WI38 (cell line): ENCODE results near the gene NUP58.

ENCODE experiments used
- H3K4me3 ChIP-seq: 2 replicates; pipeline ENCODE4 v1.5.1; 2011; ENCODE audit warnings: low read depth, mild to moderate bottlenecking, control low read depth, low read length
- TF ChIP-seq, protein P1 (sequence below): IDR thresholded peaks from 2 replicates; pipeline ENCODE4 v1.5.1; 2012; ENCODE audit warnings: low read depth, mild to moderate bottlenecking, control low read depth, low read length

The NUP58 gene

DNA sequence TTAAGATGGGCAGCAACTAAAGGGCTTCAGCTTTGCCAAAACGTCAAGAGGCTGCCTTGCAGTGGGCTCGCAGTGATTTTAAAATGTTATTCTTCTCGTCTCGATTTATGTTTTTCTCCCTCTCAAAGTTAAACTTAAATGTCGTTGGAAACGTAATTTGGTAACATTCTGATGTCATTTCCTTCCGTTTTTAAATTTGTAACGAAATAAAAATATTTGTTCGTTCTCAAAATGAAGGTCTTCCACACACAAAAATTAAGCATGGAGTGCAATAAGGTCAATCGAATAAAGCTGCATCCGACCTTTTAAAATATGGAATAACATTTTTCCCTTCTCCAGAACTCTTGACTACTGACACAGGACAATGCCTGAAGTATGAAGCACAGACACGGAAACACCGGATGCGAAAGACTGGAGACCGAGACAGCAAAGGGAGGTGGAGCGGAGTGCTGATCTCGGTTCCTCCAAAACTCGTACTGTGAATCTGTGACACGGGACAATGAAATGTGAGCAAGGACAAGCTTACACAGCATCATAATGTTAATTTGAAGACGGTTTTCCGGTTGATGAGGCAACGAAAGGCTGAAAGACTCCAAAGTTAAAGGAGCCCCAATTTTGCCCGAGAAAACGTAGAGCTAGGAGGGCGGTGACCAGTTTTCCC lies 15.0 kb upstream of the NUP58 start:
- peak overlapping the region; percentile 94 for H3K4me3 ChIP-seq
- TF ChIP-seq, protein P1, sequence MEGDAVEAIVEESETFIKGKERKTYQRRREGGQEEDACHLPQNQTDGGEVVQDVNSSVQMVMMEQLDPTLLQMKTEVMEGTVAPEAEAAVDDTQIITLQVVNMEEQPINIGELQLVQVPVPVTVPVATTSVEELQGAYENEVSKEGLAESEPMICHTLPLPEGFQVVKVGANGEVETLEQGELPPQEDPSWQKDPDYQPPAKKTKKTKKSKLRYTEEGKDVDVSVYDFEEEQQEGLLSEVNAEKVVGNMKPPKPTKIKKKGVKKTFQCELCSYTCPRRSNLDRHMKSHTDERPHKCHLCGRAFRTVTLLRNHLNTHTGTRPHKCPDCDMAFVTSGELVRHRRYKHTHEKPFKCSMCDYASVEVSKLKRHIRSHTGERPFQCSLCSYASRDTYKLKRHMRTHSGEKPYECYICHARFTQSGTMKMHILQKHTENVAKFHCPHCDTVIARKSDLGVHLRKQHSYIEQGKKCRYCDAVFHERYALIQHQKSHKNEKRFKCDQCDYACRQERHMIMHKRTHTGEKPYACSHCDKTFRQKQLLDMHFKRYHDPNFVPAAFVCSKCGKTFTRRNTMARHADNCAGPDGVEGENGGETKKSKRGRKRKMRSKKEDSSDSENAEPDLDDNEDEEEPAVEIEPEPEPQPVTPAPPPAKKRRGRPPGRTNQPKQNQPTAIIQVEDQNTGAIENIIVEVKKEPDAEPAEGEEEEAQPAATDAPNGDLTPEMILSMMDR, result no peak

- TF ChIP-seq, protein P1, result peak; percentile 96
Measured at GRCh38 chr13:25286969-25287961, 14.2 kb upstream of the NUP58 start, which contains the start of gene MTMR6. TSS of gene MTMR6 (minus strand) at chr13:25287488. CDS start at chr13:25287247, 241 bp downstream.

DNA sequence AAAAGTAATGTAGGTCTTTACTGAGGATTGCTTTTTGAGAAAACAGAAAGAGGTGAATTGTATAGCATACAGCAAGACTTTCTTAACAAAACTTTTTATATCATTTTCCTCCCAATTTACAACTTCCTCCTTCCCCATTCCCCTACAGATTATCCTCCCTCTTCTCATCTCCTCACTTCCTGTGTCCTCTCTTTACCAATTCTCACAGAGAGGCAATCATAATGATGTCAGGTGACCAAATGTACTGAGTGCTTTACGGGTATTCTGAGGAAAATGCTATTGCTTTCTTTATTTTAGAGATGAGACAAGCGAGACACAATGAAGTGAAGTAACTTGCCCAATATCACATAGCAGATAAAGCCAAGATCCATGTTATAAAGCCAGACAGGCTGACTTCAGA lies 12.5 kb upstream of the NUP58 start:
- no peak overlapping the region for H3K4me3 ChIP-seq
- TF ChIP-seq, protein P1, result no peak

More at GRCh38 chr13:25286969-25287961, 14.2 kb upstream of the NUP58 start, which contains the start of gene MTMR6:
- peak within 1 kb of the TSS; percentile 94 for H3K4me3 ChIP-seq

DNA sequence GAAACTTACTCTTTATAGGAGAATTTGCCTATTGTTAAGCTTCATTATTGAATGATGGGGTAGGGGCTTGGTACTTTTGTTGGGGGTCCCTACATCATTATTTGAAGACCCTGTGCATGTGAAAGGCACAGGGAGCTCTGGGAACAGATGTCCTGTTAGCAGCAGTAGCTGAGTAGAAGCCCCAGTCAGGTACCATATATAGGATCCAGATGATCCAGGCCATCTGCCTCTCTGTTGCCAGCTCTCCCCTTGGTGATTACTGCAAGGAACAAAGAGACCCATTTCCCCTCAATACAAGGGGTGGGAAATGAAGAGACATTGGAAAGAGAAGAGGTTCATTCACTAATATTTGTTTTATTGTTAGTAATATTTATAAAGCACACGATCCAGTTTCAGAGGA lies 9.7 kb upstream of the NUP58 start:
- H3K4me3 ChIP-seq, result no peak overlapping the region
- TF ChIP-seq, protein P1, result no peak

DNA sequence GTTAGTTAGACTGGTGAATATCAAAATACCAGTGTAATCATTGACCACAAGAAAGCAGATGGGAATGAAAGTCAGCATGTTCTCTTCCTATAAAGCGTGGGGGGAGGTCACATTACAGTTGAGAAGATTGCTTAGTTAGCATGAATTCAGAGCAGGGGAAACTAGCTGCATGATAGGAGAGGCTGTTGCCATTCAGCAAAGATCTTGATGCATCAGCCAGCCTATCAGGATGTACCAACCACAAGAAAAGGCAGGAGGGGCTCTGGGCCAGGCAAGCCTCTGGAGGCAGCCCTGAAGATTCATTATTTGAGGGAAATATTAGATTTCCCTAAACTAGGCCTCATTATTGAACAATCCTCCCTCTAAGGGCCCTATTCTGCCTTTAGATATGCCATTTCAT lies 9.1 kb upstream of the NUP58 start:
- H3K4me3 ChIP-seq, result no peak overlapping the region
- TF ChIP-seq, protein P1, result no peak

DNA sequence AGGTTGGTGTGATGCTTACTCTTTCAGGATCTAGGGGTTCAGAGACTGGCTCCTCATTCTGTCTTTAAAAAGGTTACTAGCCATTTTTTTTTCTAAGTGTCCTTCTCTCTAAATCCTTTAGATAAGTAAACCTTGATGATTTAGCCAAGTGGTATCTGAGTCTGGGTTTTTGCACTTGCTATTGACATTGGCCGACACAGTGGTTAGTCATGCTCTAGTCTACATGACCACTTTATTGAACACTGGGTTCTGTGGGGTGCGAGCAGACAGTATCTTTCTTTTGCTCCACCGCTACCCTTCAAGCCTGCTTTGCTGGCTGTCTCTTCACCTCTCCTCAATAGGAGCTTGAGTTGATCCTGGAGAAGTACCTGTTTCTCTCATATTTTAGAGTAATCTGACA lies 6.2 kb upstream of the NUP58 start:
- TF ChIP-seq, protein P1, result no peak
- no peak overlapping the region for H3K4me3 ChIP-seq

GRCh38 chr13:25295701-25296100 lies 5.7 kb upstream of the NUP58 start:
- no peak overlapping the region for H3K4me3 ChIP-seq
- TF ChIP-seq, protein P1, result no peak
